Measurements from ENCODE around the gene SMO.

Gene SMO

DNA sequence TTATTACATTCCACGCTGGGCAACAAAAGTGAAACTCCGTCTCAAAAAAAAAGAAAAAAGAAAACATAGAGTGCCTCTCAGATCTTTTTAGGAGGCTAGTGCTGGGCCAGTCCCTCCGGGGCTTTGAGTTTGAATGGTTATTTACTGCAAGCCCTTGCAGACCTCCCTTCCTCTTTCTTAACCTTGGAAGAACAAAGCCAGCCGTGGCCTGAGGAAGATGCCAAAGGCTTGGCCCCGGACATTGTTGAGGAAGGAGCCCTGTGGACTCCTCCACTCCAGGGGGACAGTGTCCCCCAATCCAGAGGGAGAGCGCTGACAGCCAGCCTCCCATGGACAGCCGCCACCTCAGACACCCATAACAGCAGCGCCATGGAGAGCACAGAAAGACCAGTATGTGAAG is 38.9 kb upstream of the SMO start:
- H3K4me3 ChIP-seq (ENCODE audit: low read length): no peak overlapping the region
- DNase-seq (ENCODE audit: low read depth): no peak
- no peak for TF ChIP-seq CTCF (IDR thresholded peaks at IDR 0.05; ENCODE audit: insufficient read depth, low read depth, low read length, missing control alignments)

DNA sequence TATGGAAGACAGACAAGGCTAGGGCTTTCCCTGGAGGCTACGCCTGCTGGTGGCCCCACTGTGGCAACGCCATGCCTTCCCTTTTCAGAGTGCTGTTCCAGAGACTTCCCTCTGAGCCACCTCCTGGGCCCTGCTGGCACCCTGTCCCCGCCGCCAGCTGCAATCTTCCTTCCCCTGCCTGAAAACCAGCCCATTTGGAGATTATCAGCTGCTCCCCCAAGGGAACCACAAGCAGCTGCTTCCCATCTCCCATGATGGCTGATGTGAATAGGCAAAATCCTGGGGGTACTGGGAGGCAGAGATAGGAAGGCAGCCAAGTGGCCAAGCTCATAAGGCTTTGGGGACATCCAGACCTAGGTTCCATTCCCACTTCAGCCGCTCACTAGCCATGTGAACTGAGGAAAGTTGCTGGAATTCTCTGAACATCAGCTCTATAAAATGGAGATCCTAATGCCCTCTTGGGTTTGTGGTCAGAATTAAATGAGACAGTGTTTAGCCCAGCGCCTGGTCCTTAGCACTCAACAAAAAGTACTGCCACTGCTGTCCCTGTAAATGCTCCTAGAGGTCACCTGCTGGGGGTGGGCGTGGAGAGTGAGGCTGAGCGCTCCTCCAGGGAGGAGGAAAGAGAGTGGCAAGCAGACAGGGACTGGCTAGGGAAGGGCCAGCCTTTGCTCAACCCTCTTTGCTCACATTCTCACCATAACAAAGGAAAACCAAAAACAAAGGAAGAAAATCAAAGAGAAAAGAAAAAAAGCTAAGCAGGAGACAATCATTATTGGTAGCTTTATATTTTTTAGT is 38.0 kb upstream of the SMO start:
- no peak for TF ChIP-seq CTCF (IDR thresholded peaks at IDR 0.05; ENCODE audit: insufficient read depth, low read depth, low read length, missing control alignments)
- H3K4me3 ChIP-seq (ENCODE audit: low read length): no peak overlapping the region
- DNase-seq (ENCODE audit: low read depth): no peak

DNA sequence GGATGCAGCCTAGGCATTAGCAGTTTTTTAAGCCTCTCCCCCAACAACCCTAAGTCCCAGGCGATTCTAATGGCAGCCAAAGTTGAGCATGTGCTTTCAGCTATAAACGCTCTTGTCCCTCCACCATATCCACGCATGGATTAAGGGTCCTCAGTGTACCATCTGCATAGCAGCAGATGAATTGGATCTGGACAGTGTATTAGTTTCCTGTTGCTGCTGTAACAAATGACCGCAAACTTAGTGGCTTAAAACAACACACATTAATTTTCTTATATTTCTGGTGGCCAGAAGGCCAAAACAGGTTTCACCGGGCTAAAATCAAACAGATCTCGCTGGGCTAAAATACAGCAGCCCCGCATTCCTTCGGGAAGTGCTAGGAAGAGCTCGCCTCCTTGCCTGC is 30.8 kb upstream of the SMO start:
- no peak overlapping the region for H3K4me3 ChIP-seq (ENCODE audit: low read length)
- no peak for DNase-seq (ENCODE audit: low read depth)
- TF ChIP-seq CTCF (IDR thresholded peaks at IDR 0.05; ENCODE audit: insufficient read depth, low read depth, low read length, missing control alignments): no peak

DNA sequence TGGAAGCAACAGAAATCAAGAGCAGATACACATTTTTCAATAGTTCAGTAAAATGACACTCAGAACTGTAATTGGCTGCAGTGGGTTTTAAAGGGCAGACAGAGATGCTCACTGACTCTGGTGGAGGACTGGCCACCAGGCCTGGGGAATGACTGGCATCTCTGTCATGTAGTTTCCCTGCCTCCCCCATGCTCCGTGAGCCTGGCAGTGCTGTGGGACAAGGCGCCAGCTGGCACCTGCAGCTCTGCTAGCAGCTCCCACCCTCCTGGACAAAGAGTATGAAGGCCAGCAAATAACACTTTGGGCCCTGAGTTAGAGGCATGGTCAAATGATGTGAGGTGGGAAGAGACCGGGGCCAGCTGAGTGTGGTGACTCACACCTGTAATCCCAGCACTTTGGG is 28.9 kb upstream of the SMO start:
- DNase-seq (ENCODE audit: low read depth): no peak
- no peak for TF ChIP-seq CTCF (IDR thresholded peaks at IDR 0.05; ENCODE audit: insufficient read depth, low read depth, low read length, missing control alignments)

GRCh38 chr7:129160161-129160905 is 28.1 kb upstream of the SMO start:
- no peak for TF ChIP-seq CTCF (IDR thresholded peaks at IDR 0.05; ENCODE audit: insufficient read depth, low read depth, low read length, missing control alignments)
- no peak for DNase-seq (ENCODE audit: low read depth)
- H3K4me3 ChIP-seq (ENCODE audit: low read length): no peak overlapping the region

More for the DNA sequence above, 28.9 kb upstream of the SMO start:
- no peak overlapping the region for H3K4me3 ChIP-seq (ENCODE audit: low read length)

GRCh38 chr7:129161524-129162225 is 26.8 kb upstream of the SMO start:
- no peak for TF ChIP-seq CTCF (IDR thresholded peaks at IDR 0.05; ENCODE audit: insufficient read depth, low read depth, low read length, missing control alignments)
- DNase-seq (ENCODE audit: low read depth): no peak
- H3K4me3 ChIP-seq (ENCODE audit: low read length): no peak overlapping the region
